B cell (primary cell): ENCODE data around the gene LPO.

Source experiments
- CTCF ChIP-seq: fragments of 200-600 bp; IDR thresholded peaks from one replicate; pipeline ENCODE4 v1.8.0; 2022; ENCODE audit warnings: antibody characterized with exemption, mild to moderate bottlenecking
- EZH2 ChIP-seq: IDR thresholded peaks from 2 replicates; pipeline ENCODE4 v1.6.1; 2012; ENCODE audit warnings: borderline replicate concordance, low read depth, mild to moderate bottlenecking, moderate library complexity, low read length; ENCODE audit not compliant: insufficient read depth, poor library complexity, severe bottlenecking

GRCh38 chr17:58307468-58308172 is 69.2 kb downstream of the LPO start:
- TF ChIP-seq CTCF (no peak), EZH2 (no peak)
